GM21390 (cell line): ENCODE data around the gene ICE2.

Source experiments
- ATAC-seq: cut with Tn5 transposase; IDR thresholded peaks from one replicate; pipeline ENCODE4 v1.9.1; 2021; ENCODE audit not compliant: unreplicated experiment

ICE2 gene

DNA sequence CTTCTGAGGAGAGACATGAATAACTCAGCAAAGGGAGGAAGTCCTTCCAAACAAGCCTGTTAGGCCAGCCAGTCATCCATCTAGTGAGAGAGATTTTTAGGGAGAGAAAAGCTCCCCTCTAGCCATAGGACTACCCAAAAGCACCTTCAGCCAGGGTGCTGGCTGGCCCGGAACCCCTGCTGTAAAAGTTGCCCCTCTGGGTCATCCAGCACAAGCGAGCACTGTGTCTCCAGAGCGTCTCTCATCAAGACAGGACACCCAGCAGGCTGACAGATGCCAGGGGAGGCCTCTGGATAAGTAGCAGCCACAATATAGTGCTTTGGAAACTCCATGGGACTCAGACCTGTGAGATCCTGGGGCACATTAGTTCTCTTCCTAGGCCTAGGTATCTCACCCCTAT lies 105.6 kb downstream of the ICE2 start:
- ATAC-seq, result no peak

DNA sequence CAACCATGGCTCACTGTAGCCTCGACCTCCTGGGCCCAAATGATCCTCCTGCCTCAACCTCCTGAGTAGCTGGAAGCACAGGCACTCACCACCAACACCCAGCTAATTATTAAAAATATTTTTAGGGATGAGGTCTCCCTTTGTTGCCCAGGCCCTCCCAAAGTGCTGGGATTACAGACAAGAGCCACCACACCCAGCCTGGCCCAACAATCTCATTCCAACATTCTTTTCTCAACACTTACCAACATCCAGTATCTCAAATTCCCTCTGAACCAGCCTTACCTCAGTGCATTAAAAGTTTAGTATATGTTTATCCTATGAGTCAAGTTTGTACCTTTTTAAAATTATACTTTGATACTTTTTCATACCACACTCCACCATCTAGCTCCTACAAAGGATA lies 106.2 kb downstream of the ICE2 start:
- no peak for ATAC-seq

DNA sequence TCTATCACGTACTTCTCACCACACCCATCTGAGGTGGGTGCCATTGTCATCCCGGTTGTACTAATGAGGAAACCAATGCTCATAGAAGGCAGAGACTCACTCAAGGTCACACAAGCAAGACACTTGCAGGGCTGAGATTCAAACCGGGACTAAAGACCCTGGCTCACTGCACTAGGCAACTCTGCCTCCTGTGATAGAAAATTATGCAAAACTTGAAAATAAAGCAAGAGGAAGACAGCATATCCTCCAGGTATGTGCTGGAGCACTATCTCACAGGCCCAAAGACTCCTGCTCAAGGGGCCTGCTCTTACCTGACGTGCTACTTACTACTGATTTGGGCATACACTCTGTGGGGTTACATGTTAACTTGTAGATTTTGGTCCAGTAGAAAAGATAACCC lies 106.7 kb downstream of the ICE2 start:
- no peak for ATAC-seq

DNA sequence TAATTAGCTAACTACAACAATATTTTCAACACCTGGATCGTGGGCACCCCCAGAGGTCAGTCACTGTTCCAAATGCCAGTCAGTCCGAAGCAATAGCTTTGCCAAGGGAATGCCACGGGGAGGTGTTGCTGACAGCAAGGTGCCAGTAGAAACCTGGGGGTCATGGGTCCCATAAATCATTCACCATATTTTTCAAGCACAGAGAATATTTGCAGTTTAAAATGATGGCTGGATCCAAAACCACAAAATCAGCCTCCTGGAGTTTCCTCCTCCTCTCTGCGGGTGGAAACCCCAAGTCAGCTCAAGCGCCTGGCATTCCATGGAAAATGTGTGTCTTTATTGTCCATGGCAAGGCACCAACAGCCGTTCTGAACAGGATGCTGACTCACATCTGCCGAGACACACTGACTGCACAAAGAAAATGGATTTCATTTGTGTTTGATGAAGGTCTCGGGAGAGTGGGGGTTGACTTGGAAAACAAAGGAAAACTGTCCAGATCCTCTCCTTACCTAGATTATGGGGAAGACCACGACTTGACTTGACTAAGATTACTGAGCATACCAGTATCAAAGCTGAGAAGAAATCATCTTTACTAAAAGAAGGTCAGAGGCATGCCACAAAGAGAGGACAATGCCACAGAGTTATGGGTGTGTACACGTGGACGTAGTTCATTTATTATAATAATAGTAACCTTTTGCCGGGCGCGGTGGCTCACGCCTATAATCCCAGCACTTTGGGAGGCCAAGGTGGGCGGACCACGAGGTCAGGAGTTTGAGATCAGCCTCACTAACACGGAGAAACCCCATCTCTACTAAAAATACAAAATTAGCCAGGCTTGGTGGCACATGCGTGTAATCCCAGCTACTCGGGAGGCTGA lies 107.5 kb downstream of the ICE2 start:
- no peak for ATAC-seq

DNA sequence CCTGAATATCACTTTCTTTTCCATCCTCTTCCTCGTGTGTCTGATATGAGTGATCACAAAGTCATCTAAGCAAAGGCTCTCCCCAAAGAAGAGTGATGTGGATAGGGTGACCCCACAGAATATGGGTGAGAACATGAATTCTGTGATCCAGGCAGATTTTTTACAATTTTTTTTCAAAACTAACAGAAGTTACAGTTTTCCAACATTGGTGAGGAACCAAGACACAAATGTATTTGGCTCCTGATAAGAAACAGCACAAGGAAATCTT lies 108.1 kb downstream of the ICE2 start:
- no peak for ATAC-seq

DNA sequence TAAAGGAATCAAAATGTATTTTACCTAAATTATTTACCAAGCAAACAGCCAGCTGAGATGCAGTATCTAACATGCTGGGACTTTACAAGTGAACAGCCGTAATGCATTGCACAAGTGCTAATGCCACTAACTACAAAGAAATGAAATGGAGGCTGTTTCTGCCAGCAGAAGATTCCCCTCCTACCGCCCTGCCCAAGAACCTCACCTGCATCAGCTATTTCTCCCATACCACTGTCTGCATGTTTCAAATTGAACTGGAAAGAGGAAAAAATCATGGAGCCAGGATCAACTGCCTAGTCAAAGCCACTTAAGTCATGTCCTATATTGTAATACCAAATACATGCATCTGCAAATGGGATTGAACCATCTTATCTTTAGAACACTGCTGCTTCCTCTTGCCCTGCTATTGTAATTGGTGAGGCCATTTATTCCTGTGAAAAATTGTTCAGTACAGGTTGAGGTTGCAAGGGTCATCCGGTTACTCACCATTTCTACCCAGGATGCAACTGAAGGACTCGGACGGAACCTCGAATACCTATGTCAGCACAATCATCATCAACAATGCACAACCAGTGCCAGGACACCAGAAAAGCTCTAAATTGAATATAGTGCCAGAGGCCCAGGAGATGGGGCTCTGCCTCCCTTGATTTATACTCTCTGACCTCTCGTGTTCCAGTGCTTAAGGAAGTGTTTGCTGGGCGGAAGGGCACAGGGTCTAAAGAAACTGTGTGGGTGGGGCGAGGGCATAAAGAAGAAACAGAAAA lies 108.7 kb downstream of the ICE2 start:
- ATAC-seq, result no peak

DNA sequence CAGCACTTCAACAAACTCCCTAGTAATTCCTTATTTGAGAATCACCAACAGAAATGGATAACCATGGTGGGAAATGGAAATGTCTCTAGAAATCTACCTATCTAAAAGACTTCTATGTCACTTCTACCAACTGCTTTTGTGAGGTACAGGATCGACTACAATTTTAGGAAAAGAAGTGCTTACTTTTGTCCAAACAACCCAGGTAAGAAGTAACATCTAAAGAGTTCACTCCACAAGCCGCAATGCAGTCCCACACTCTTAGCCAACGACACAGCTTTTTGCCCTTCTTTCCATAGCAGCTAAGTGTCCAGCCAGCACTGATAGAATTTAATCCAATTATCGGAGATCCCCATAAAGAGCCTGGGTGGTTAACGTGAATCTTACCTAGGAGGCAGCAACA lies 109.2 kb downstream of the ICE2 start:
- ATAC-seq, result no peak
